Measurements from ENCODE around the gene PAK1. TPM values are rescaled to one million over a fixed set of nuclear protein-coding genes. Genes with fewer than 3 reads are reported as not detected.

The PAK1 gene
- total RNA-seq, 2 donors from 2014 or later = 14.5 to 65.6 TPM

- ATAC-seq (no peak), DNase-seq (no peak)
- H3K27me3 ChIP-seq = no peaks in the 10 kb centered on the region
- intact Hi-C loops (cut with DNase I) = no loop called here
- H3K27ac ChIP-seq = no peak overlapping the region
- no peak overlapping the region for H3K4me3 ChIP-seq
- peaks cover 0 to 4% of the 10 kb centered on the region in 2 donors for H3K36me3 ChIP-seq (replicated peaks in 1 of 2; ENCODE audit: insufficient read depth in 1 of 2, low read depth in 2 of 2)
- H3K4me1 ChIP-seq = no peaks in the 10 kb centered on the region
- H3K9me3 ChIP-seq = no peaks in the 10 kb centered on the region
- no peak for TF ChIP-seq CTCF (IDR thresholded peaks at IDR 0.05)
- TF ChIP-seq POLR2A (IDR thresholded peaks at IDR 0.05) = no peak
- 72 to 80% methylated on average over 3 of the region's 3 CpGs for WGBS, 2 donors
Measured at GRCh38 chr11:77340501-77340900, 133.4 kb downstream of the PAK1 start.

- Histone ChIP-seq H3K4me1 (no peaks in the 10 kb centered on the region), H3K9me3 (no peaks in the 10 kb centered on the region), H3K4me3 (no peak overlapping the region), H3K27ac (no peak overlapping the region), H3K36me3 (replicated peaks in 1 of 2; ENCODE audit: insufficient read depth in 1 of 2, low read depth in 2 of 2) (peaks cover 0 to 4% of the 10 kb centered on the region in 2 donors), H3K27me3 (no peaks in the 10 kb centered on the region)
- 95 to 98% methylated on average over 3 of the region's 3 CpGs for WGBS, 2 donors
- no peak for ATAC-seq
- no peak for DNase-seq
- TF ChIP-seq POLR2A (IDR thresholded peaks at IDR 0.05) (no peak), CTCF (IDR thresholded peaks at IDR 0.05) (no peak)
- intact Hi-C loops (cut with DNase I) = no loop called here
Measured at GRCh38 chr11:77332259-77332658, 141.6 kb downstream of the PAK1 start.

- no peak for TF ChIP-seq POLR2A (IDR thresholded peaks at IDR 0.05)
- TF ChIP-seq CTCF (IDR thresholded peaks at IDR 0.05) = no peak
- H3K36me3 ChIP-seq (replicated peaks in 1 of 2; ENCODE audit: insufficient read depth in 1 of 2, low read depth in 2 of 2) = no peaks in the 10 kb centered on the region
- ATAC-seq (no peak), DNase-seq (no peak)
- H3K9me3 ChIP-seq = no peaks in the 10 kb centered on the region
- WGBS, 2 donors = 60 to 76% methylated on average over 1 of the region's 1 CpG
- H3K4me3 ChIP-seq = no peak overlapping the region
- H3K4me1 ChIP-seq = peaks cover 7% of the 10 kb centered on the region
- no peak overlapping the region for H3K27ac ChIP-seq
- intact Hi-C loops (cut with DNase I) = no loop called here
- no peaks in the 10 kb centered on the region for H3K27me3 ChIP-seq
Measured at GRCh38 chr11:77325159-77325558, 148.7 kb downstream of the PAK1 start.

GRCh38 chr11:77324508-77324907, 149.4 kb downstream of the PAK1 start:
- no peak for TF ChIP-seq CTCF (IDR thresholded peaks at IDR 0.05)
- TF ChIP-seq POLR2A (IDR thresholded peaks at IDR 0.05) = no peak
- intact Hi-C loops (cut with DNase I) = no loop called here
- H3K27me3 ChIP-seq = no peaks in the 10 kb centered on the region
- no peak overlapping the region for H3K27ac ChIP-seq
- no peak for DNase-seq
- H3K4me1 ChIP-seq = peaks cover 7% of the 10 kb centered on the region
- H3K4me3 ChIP-seq = no peak overlapping the region
- no peaks in the 10 kb centered on the region for H3K36me3 ChIP-seq (replicated peaks in 1 of 2; ENCODE audit: insufficient read depth in 1 of 2, low read depth in 2 of 2)
- no peak for ATAC-seq
- no peaks in the 10 kb centered on the region for H3K9me3 ChIP-seq

GRCh38 chr11:77322926-77323590, 150.8 kb downstream of the PAK1 start:
- intact Hi-C loops (cut with DNase I) = no loop called here
- no peaks in the 10 kb centered on the region for H3K9me3 ChIP-seq
- H3K27me3 ChIP-seq = no peaks in the 10 kb centered on the region
- ATAC-seq (no peak), DNase-seq (no peak)
- no peak for TF ChIP-seq POLR2A (IDR thresholded peaks at IDR 0.05)
- no peak for TF ChIP-seq CTCF (IDR thresholded peaks at IDR 0.05)
- 72 to 75% methylated on average over 2 of the region's 2 CpGs for WGBS, 2 donors
- no peaks in the 10 kb centered on the region for H3K36me3 ChIP-seq (replicated peaks in 1 of 2; ENCODE audit: insufficient read depth in 1 of 2, low read depth in 2 of 2)
- H3K4me3 ChIP-seq = no peak overlapping the region
- peak overlapping the region in 1 of 4 donors; percentile 42 for H3K27ac ChIP-seq
- peaks cover 7% of the 10 kb centered on the region for H3K4me1 ChIP-seq
